ENCODE measurements around the gene RPEL1.

RPEL1 gene

GRCh38 chr10:103225939-103226338 lies 19.7 kb upstream of the RPEL1 start:
- TF ChIP-seq, protein P1, sequence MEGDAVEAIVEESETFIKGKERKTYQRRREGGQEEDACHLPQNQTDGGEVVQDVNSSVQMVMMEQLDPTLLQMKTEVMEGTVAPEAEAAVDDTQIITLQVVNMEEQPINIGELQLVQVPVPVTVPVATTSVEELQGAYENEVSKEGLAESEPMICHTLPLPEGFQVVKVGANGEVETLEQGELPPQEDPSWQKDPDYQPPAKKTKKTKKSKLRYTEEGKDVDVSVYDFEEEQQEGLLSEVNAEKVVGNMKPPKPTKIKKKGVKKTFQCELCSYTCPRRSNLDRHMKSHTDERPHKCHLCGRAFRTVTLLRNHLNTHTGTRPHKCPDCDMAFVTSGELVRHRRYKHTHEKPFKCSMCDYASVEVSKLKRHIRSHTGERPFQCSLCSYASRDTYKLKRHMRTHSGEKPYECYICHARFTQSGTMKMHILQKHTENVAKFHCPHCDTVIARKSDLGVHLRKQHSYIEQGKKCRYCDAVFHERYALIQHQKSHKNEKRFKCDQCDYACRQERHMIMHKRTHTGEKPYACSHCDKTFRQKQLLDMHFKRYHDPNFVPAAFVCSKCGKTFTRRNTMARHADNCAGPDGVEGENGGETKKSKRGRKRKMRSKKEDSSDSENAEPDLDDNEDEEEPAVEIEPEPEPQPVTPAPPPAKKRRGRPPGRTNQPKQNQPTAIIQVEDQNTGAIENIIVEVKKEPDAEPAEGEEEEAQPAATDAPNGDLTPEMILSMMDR (IDR thresholded peaks at IDR 0.05; ENCODE audit: insufficient read depth, missing control alignments), result no peak
- DNase-seq (ENCODE audit: insufficient read length, low spot score), result no peak
- no peak for FAIRE-seq

DNA sequence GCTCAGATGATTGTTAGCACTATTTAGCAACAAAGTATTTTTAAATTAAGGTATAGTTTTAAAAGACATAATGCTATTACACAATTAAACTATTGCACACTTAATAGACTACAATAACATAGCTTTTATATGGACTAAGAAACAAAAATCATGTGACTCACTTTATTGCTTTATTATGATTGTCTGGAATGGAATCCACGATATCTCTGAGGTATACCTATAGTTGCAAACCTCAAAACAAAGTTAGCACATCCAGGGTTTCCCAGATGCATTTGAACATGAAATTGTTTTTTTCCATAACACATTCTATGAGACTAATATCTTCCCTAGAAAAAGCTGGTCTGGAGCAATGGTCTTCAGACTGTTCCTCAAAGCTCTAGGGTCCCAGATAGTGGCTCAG lies 18.3 kb upstream of the RPEL1 start:
- TF ChIP-seq, protein P1 (IDR thresholded peaks at IDR 0.05; ENCODE audit: insufficient read depth, missing control alignments), result no peak
- DNase-seq (ENCODE audit: insufficient read length, low spot score), result no peak
- FAIRE-seq, result no peak

- FAIRE-seq (no peak), DNase-seq (ENCODE audit: insufficient read length, low spot score) (no peak)
- TF ChIP-seq, protein P1 (IDR thresholded peaks at IDR 0.05; ENCODE audit: insufficient read depth, missing control alignments), result no peak
Observed at GRCh38 chr10:103231047-103231551, 14.6 kb upstream of the RPEL1 start.

DNA sequence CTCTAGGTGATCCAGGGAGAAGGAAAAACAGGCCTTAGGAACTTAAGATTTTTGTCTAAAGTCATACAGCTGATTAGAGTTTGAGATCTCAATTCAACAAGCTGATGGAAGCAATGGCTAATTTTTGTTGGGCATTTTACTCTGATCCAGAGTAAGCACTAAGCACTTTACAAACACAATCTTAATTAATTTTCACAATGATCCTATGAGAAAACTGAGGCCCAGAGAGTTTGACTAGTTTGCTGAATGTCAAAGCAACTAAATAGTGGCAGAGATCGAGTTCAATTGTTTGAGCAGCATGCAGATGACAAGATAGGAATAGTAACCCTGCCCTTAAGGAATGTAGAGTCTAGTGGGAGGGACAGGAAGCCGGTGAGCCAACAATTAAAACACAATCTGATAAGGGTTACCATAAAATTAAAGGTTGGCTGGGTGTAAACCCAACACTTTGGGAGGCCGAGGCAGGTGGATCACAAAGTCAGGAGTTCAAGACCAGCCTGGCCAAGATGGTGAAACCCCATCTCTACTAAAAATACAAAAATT lies 13.5 kb upstream of the RPEL1 start:
- FAIRE-seq, result no peak
- TF ChIP-seq, protein P1 (IDR thresholded peaks at IDR 0.05; ENCODE audit: insufficient read depth, missing control alignments), result no peak

DNA sequence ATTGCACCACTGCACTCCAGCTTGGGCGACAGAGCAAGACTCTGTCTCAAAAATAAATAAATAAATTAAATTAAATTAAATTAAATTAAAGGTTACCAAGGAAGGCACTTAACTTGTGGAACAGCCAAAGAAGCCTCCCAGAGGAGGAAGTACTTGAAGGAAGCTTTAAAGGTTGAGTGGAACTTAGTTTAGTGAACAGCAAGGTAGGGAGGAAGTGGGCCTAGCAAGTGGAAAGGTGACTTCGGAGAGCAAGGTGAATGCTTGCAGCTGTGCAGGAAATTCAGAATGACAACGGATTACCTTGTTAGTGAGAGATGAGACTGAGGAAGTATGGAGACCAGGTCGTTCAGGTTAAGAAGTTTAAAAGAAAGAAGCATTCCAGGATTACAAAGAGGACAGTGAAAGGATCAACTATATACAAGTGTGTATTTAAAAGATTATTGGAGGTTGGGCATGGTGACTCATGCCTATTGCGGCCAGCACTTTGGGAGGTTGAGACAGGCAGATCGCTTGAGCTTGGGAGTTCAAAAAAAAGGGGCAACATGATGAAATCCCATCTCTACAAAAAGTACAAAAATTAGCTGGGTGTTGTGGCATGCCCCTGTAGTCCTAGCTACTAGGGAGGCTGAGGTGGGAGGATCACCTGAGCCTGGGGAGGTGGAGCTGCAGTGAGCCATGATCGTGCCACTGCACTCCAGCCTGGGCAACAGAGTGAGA lies 12.8 kb upstream of the RPEL1 start:
- no peak for DNase-seq (ENCODE audit: insufficient read length, low spot score)
- FAIRE-seq, result no peak
- TF ChIP-seq, protein P1 (IDR thresholded peaks at IDR 0.05; ENCODE audit: insufficient read depth, missing control alignments), result no peak

More for the DNA sequence above, 13.5 kb upstream of the RPEL1 start:
- DNase-seq (ENCODE audit: insufficient read length, low spot score), result no peak

GRCh38 chr10:103235775-103236174 lies 9.9 kb upstream of the RPEL1 start:
- FAIRE-seq (no peak), DNase-seq (ENCODE audit: insufficient read length, low spot score) (no peak)
- TF ChIP-seq, protein P1 (IDR thresholded peaks at IDR 0.05; ENCODE audit: insufficient read depth, missing control alignments), result no peak
